Measurements from ENCODE around the gene PLK4.
A peak's percentile ranks its signal among the peaks of the same experiment; 100 is the strongest.
"Not testable (repeated sequence)": the region's sequence is repeated elsewhere in the genome, so short reads cannot be mapped to it uniquely, and the experiment has no call there.

The PLK4 gene

DNA sequence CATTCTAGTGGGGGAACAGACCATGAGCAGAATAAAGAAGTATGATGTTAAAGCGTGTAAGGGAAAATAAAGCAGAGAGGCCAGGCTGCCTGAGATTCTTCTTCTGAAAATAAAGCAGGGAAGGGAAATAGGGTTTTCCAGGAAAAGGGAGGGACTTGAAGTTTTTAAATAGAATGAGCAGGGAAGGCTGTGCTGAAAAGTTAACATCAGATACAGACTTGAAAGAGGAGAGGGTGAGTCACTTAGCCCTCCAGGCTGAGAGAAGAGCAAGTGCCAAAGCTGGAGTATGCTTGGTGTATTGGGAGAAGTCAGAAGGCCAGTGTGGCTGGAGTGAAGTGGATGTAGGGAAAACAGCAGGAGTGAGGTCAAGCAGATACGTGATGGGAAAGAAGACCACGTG, 10.0 kb upstream of the PLK4 start:
- TF ChIP-seq, protein P1, sequence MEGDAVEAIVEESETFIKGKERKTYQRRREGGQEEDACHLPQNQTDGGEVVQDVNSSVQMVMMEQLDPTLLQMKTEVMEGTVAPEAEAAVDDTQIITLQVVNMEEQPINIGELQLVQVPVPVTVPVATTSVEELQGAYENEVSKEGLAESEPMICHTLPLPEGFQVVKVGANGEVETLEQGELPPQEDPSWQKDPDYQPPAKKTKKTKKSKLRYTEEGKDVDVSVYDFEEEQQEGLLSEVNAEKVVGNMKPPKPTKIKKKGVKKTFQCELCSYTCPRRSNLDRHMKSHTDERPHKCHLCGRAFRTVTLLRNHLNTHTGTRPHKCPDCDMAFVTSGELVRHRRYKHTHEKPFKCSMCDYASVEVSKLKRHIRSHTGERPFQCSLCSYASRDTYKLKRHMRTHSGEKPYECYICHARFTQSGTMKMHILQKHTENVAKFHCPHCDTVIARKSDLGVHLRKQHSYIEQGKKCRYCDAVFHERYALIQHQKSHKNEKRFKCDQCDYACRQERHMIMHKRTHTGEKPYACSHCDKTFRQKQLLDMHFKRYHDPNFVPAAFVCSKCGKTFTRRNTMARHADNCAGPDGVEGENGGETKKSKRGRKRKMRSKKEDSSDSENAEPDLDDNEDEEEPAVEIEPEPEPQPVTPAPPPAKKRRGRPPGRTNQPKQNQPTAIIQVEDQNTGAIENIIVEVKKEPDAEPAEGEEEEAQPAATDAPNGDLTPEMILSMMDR (IDR thresholded peaks at IDR 0.05; ENCODE audit: low read depth, low read length): no peak
- DNase-seq (ENCODE audit: extremely low read depth, low read depth): peak; percentile 60

GRCh38 chr4:127875791-127876190, 4.9 kb upstream of the PLK4 start:
- no peak for DNase-seq (ENCODE audit: extremely low read depth, low read depth)
- TF ChIP-seq, protein P1 (IDR thresholded peaks at IDR 0.05; ENCODE audit: low read depth, low read length): no peak

DNA sequence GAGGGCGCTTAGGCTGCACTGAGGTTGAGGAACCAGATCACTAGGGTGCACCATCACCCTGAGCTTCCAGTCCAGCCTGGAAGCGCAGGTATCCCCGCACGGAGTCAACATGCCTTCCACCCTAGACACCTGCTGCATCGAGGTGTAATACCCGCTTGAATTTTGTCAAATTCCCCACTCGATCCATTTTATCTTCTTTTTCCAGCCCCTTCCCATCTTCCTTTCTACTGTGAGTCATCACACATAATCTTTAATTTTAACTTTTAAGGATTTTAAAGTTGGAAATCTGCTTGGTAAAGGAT, 821 bp downstream of the PLK4 start:
- DNase-seq (ENCODE audit: extremely low read depth, low read depth): no peak
- TF ChIP-seq, protein P1 (IDR thresholded peaks at IDR 0.05; ENCODE audit: low read depth, low read length): no peak

DNA sequence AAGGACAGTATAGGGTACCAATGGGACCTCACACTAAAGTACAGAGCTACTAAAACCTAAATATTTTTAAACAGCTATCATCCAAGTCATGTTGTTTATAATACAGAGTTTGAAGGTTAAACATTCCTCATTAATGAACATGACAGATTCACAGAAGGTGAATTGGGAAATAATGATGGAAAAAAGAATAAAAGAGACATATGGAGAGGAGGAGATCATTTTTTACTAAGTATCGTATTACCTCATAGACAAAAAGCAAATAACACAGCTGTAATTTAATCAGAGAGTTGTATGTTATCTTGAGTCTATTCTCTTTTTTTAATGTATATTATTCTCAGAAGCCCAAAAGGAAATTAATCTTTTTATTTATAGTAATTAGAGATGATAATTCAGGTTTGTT, 7.9 kb downstream of the PLK4 start:
- TF ChIP-seq, protein P1 (IDR thresholded peaks at IDR 0.05; ENCODE audit: low read depth, low read length): no peak
- DNase-seq (ENCODE audit: extremely low read depth, low read depth): no peak

DNA sequence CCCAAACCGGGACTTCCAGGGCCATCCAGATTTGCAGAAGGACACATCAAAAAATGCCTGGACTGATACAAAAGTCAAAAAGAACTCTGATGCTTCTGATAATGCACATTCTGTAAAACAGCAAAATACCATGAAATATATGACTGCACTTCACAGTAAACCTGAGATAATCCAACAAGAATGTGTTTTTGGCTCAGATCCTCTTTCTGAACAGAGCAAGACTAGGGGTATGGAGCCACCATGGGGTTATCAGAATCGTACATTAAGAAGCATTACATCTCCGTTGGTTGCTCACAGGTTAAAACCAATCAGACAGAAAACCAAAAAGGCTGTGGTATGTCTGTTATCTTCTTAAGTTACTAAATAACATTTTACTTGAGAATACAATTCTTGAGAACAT, 9.2 kb downstream of the PLK4 start:
- TF ChIP-seq, protein P1 (IDR thresholded peaks at IDR 0.05; ENCODE audit: low read depth, low read length): no peak
- no peak for DNase-seq (ENCODE audit: extremely low read depth, low read depth)

- TF ChIP-seq, protein P1 (IDR thresholded peaks at IDR 0.05; ENCODE audit: low read depth, low read length): no peak
- DNase-seq (ENCODE audit: extremely low read depth, low read depth): no peak
Measured at GRCh38 chr4:127896069-127896468, 15.4 kb downstream of the PLK4 start.

GRCh38 chr4:127896528-127896927, 15.8 kb downstream of the PLK4 start:
- no peak for DNase-seq (ENCODE audit: extremely low read depth, low read depth)
- TF ChIP-seq, protein P1 (IDR thresholded peaks at IDR 0.05; ENCODE audit: low read depth, low read length): no peak

- not testable (repeated sequence) for DNase-seq (ENCODE audit: extremely low read depth, low read depth)
Measured at GRCh38 chr4:127899682-127900081, 19.0 kb downstream of the PLK4 start.
